Tibial nerve (tissue), 4 donors: ENCODE data around the gene EPRS1.

Source experiments
- CTCF ChIP-seq, 5 experiments: fragments of 200-600 bp in 3 of 5; fragments of 450-650 bp in 2 of 5; sonication (generic) in 3 of 5; IDR thresholded peaks; one replicate each; pipeline ENCODE4 v1.5.1; 2016 to 2019; ENCODE audit warnings: antibody characterized with exemption in 5 of 5, mild to moderate bottlenecking in 3 of 5, moderate library complexity in 2 of 5
- EP300 ChIP-seq, 2 donors: sonication (generic); formaldehyde crosslinking; IDR thresholded peaks; one replicate each; pipeline ENCODE4 v1.6.1; 2017; ENCODE audit warnings: antibody characterized with exemption in 2 of 2, mild to moderate bottlenecking in 1 of 2

GRCh38 chr1:220007438-220007837 is 38.9 kb downstream of the EPRS1 start:
- TF ChIP-seq CTCF (IDR thresholded peaks at IDR 0.05) (no peak), EP300 (IDR thresholded peaks at IDR 0.05) (no peak)
